ENCODE measurements around the gene PI4KA. TPM values are rescaled to one million over a fixed set of nuclear protein-coding genes. Genes with fewer than 3 reads are reported as not detected.
"Not testable (repeated sequence)": the region's sequence is repeated elsewhere in the genome, so short reads cannot be mapped to it uniquely, and the experiment has no call there.

PI4KA gene
- total RNA-seq, 1 donor from 2014 or later = 38.4 TPM

- no peak for ATAC-seq (ENCODE audit: poor library complexity)
- DNase-seq = no peak
- intact Hi-C loops (cut with DNase I) = no loop called here
Observed at GRCh38 chr22:20746431-20747189, 112.0 kb downstream of the PI4KA start.

- DNase-seq = no peak
Observed at GRCh38 chr22:20745119-20745518, 113.5 kb downstream of the PI4KA start.

GRCh38 chr22:20744456-20744855 is 114.2 kb downstream of the PI4KA start:
- ATAC-seq (ENCODE audit: poor library complexity) (no peak), DNase-seq (no peak)
- intact Hi-C loops (cut with DNase I) = no loop called here

More at GRCh38 chr22:20745119-20745518, 113.5 kb downstream of the PI4KA start:
- intact Hi-C loops (cut with DNase I) = no loop called here
- no peak for ATAC-seq (ENCODE audit: poor library complexity)

GRCh38 chr22:20742764-20743163 is 115.8 kb downstream of the PI4KA start:
- no peak for DNase-seq
- intact Hi-C loops (cut with DNase I) = no loop called here
- ATAC-seq (ENCODE audit: poor library complexity) = no peak

GRCh38 chr22:20741634-20742581 is 116.7 kb downstream of the PI4KA start:
- no peak for ATAC-seq (ENCODE audit: poor library complexity)
- intact Hi-C loops (cut with DNase I) = no loop called here

GRCh38 chr22:20741008-20741633 is 117.5 kb downstream of the PI4KA start:
- intact Hi-C loops (cut with DNase I) = no loop called here
- ATAC-seq (ENCODE audit: poor library complexity) (no peak), DNase-seq (no peak)

More at GRCh38 chr22:20741634-20742581, 116.7 kb downstream of the PI4KA start:
- DNase-seq = no peak

- intact Hi-C loops (cut with DNase I) = no loop called here
- no peak for ATAC-seq (ENCODE audit: poor library complexity)
- DNase-seq = no peak
Observed at GRCh38 chr22:20740222-20740951, 118.2 kb downstream of the PI4KA start.

- ATAC-seq (ENCODE audit: poor library complexity) (no peak), DNase-seq (no peak)
- intact Hi-C loops (cut with DNase I) = no loop called here
Observed at GRCh38 chr22:20738394-20739089, 120.1 kb downstream of the PI4KA start.

- intact Hi-C loops (cut with DNase I); DNase-seq; ATAC-seq (ENCODE audit: poor library complexity): not testable (repeated sequence)
Observed at GRCh38 chr22:20736891-20737290, 121.7 kb downstream of the PI4KA start.

- peak; percentile 55 for ATAC-seq (ENCODE audit: poor library complexity)
- intact Hi-C loops (cut with DNase I); DNase-seq: not testable (repeated sequence)
Observed at GRCh38 chr22:20735356-20736162, 123.1 kb downstream of the PI4KA start.

GRCh38 chr22:20732431-20732830 is 126.2 kb downstream of the PI4KA start:
- intact Hi-C loops (cut with DNase I); ATAC-seq (ENCODE audit: poor library complexity); DNase-seq: not testable (repeated sequence)

- ATAC-seq (ENCODE audit: poor library complexity) (peak; percentile 11), DNase-seq (no peak)
- intact Hi-C loops (cut with DNase I) = no loop called here
Observed at GRCh38 chr22:20729194-20729593, 129.4 kb downstream of the PI4KA start.

GRCh38 chr22:20728523-20729190 is 130.0 kb downstream of the PI4KA start:
- intact Hi-C loops (cut with DNase I) = no loop called here
- ATAC-seq (ENCODE audit: poor library complexity) (peak; percentile 15), DNase-seq (no peak)

GRCh38 chr22:20727118-20728015 is 131.2 kb downstream of the PI4KA start:
- no peak for ATAC-seq (ENCODE audit: poor library complexity)
- intact Hi-C loops (cut with DNase I) = no loop called here
- DNase-seq = no peak

GRCh38 chr22:20725987-20726558 is 132.5 kb downstream of the PI4KA start:
- DNase-seq (no peak), ATAC-seq (ENCODE audit: poor library complexity) (no peak)
- intact Hi-C loops (cut with DNase I) = no loop called here

Data from Right ventricle myocardium superior (tissue), 1 donor.